OCI-LY7 (cell line): ENCODE data around the gene DIP2A. TPM values are rescaled to one million over a fixed set of nuclear protein-coding genes. Genes with fewer than 3 reads are reported as not detected.

Source experiments
- BruUV-seq: library from RNA; stranded (reverse); fragments of 400-500 nt; replicated peaks from 2 replicates; lab custom pipeline; 2021; lab: Mats Ljungman, UMichigan
- CTCF ChIA-PET: fragments of 300-600 bp; sonication (Branson Sonifier 250); formaldehyde crosslinking; loops from one replicate; lab custom pipeline; 2022; ENCODE audit warnings: antibody characterized with exemption; ENCODE audit not compliant: unreplicated experiment; lab: Charles Lee
- POLR2A ChIA-PET: fragments of 300-600 bp; sonication (Branson Sonifier 250); formaldehyde crosslinking; loops from one replicate; lab custom pipeline; 2022; ENCODE audit warnings: antibody characterized with exemption; lab: Charles Lee
- DNase-seq: peaks from one replicate; pipeline ENCODE4 v3.0.0-alpha.2; 2015; ENCODE audit warnings: low spot score
- H2AFZ ChIP-seq: fragments of 200-600 bp; sonication (generic), shearing (Covaris generic); 2 replicates; pipeline ENCODE4 v1.6.1; 2014; ENCODE audit warnings: mild to moderate bottlenecking, antibody characterized with exemption, low read length, moderate library complexity
- H3K27ac ChIP-seq: fragments of 200-600 bp; sonication (generic); 2 replicates; pipeline ENCODE4 v1.5.1; 2014; ENCODE audit warnings: mixed run types, low read depth, mild to moderate bottlenecking, moderate library complexity, low read length, inconsistent platforms; ENCODE audit not compliant: poor library complexity, severe bottlenecking
- H3K36me3 ChIP-seq: fragments of 200-600 bp; sonication (generic); 2 replicates; pipeline ENCODE4 v1.6.1; 2014; ENCODE audit warnings: mild to moderate bottlenecking, antibody characterized with exemption, low read length, moderate library complexity, mixed read lengths; ENCODE audit not compliant: insufficient read depth
- H3K4me1 ChIP-seq: fragments of 200-600 bp; sonication (generic); 2 replicates; pipeline ENCODE4 v1.5.1; 2014; ENCODE audit warnings: mild to moderate bottlenecking, low read length; ENCODE audit not compliant: insufficient read depth, poor library complexity, severe bottlenecking
- H3K4me2 ChIP-seq: fragments of 200-600 bp; sonication (generic); 2 replicates; pipeline ENCODE4 v1.6.1; 2014; ENCODE audit warnings: mild to moderate bottlenecking, low read length
- H3K4me3 ChIP-seq: fragments of 200-600 bp; sonication (generic); 2 replicates; pipeline ENCODE4 v1.5.1; 2014; ENCODE audit warnings: mild to moderate bottlenecking, low read depth, low read length; ENCODE audit not compliant: poor library complexity, severe bottlenecking
- H3K79me2 ChIP-seq: fragments of 200-600 bp; sonication (generic); 2 replicates; pipeline ENCODE4 v1.6.1; 2016; ENCODE audit warnings: low read depth, mild to moderate bottlenecking, low read length, moderate library complexity, mixed read lengths; ENCODE audit not compliant: insufficient read depth
- H3K9me2 ChIP-seq: fragments of 200-600 bp; sonication (generic); 2 replicates; pipeline ENCODE4 v1.6.1; 2016; ENCODE audit warnings: mild to moderate bottlenecking, low read length, mixed read lengths; ENCODE audit not compliant: insufficient read depth
- H3K9me3 ChIP-seq: fragments of 200-600 bp; sonication (generic); 2 replicates; pipeline ENCODE4 v1.6.1; 2014; ENCODE audit warnings: mild to moderate bottlenecking, mixed run types, low read length, mixed read lengths
- H4K20me1 ChIP-seq: fragments of 200-600 bp; sonication (generic); 2 replicates; pipeline ENCODE4 v1.6.1; 2014; ENCODE audit warnings: mild to moderate bottlenecking, antibody characterized with exemption, low read length, moderate library complexity, mixed read lengths; ENCODE audit not compliant: insufficient read depth
- CTCF ChIP-seq: fragments of 200-600 bp; sonication (generic); conservative IDR thresholded peaks from 2 replicates; pipeline ENCODE4 v1.5.1; 2014; ENCODE audit warnings: mild to moderate bottlenecking, antibody characterized with exemption, low read length, moderate library complexity, mixed read lengths
- EZH2phosphoT487 ChIP-seq: fragments of 200-600 bp; sonication (generic); IDR thresholded peaks from 2 replicates; pipeline ENCODE4 v1.6.1; 2018; ENCODE audit warnings: low read depth, borderline replicate concordance, mild to moderate bottlenecking, mixed run types, antibody characterized with exemption, low read length, moderate library complexity, mixed read lengths
- intact Hi-C: fragments of 100-400 bp; cut with micrococcal nuclease; formaldehyde crosslinking; loops from one replicate; pipeline ENCODE4 v1.10.0; 2022; ENCODE audit not compliant: unreplicated experiment
- total RNA-seq, 2 experiments: library from RNA; depleted of rRNA in 1 of 2; stranded (reverse); fragments of >200 nt in 1 of 2; shearing (Covaris generic) in 1 of 2; gene quantifications; 2 replicates each; pipeline ENCODE4 v1.2.3, GENCODE V29; 2014 to 2022

DIP2A gene
- total RNA-seq, 2 experiments from 2014 or later, result 27.9 to 44.7 TPM

- POLR2A ChIA-PET, result interaction anchor here (1.5 kb wide), 1 partner anchor 26 kb away, joined by 3 read pairs; the partner anchor contains the start of gene PRMT2
- no TSS peak for BruUV-seq
- Histone ChIP-seq H2AFZ (no peak overlapping the region), H3K9me2 (no peaks in the 10 kb centered on the region), H3K4me1 (no peaks in the 10 kb centered on the region), H3K36me3 (no peaks in the 10 kb centered on the region), H3K4me3 (no peak overlapping the region), H3K4me2 (no peak overlapping the region), H3K9me3 (no peaks in the 10 kb centered on the region), H3K27ac (no peak overlapping the region), H3K79me2 (no peaks in the 10 kb centered on the region), H4K20me1 (no peaks in the 10 kb centered on the region)
- TF ChIP-seq CTCF, result no peak
- TF ChIP-seq EZH2phosphoT487, result no peak
- intact Hi-C loops, result no loop called here
- CTCF ChIA-PET, result interaction anchor here (0.6 kb wide), 1 partner anchor 1289 kb away, joined by 3 read pairs; no protein-coding TSS in a partner anchor
- DNase-seq, result no peak
Observed at GRCh38 chr21:46608672-46609111, 150.0 kb downstream of the DIP2A start.

GRCh38 chr21:46610018-46610701, 151.5 kb downstream of the DIP2A start:
- Histone ChIP-seq H3K4me1 (no peaks in the 10 kb centered on the region), H3K27ac (no peak overlapping the region), H3K4me2 (no peak overlapping the region), H4K20me1 (no peaks in the 10 kb centered on the region), H3K9me3 (no peaks in the 10 kb centered on the region), H3K79me2 (no peaks in the 10 kb centered on the region), H2AFZ (no peak overlapping the region), H3K36me3 (no peaks in the 10 kb centered on the region), H3K4me3 (no peak overlapping the region), H3K9me2 (no peaks in the 10 kb centered on the region)
- DNase-seq, result no peak
- POLR2A ChIA-PET, result no interaction called here
- BruUV-seq, result no TSS peak
- TF ChIP-seq CTCF, result no peak
- TF ChIP-seq EZH2phosphoT487, result no peak
- CTCF ChIA-PET, result no interaction called here
- intact Hi-C loops, result no loop called here

GRCh38 chr21:46613391-46613790, 154.7 kb downstream of the DIP2A start:
- Histone ChIP-seq H3K79me2 (no peaks in the 10 kb centered on the region), H3K4me3 (no peak overlapping the region), H3K4me1 (no peaks in the 10 kb centered on the region), H3K4me2 (no peak overlapping the region), H4K20me1 (no peaks in the 10 kb centered on the region), H3K9me3 (no peaks in the 10 kb centered on the region), H2AFZ (no peak overlapping the region), H3K27ac (no peak overlapping the region), H3K36me3 (no peaks in the 10 kb centered on the region), H3K9me2 (no peaks in the 10 kb centered on the region)
- CTCF ChIA-PET, result no interaction called here
- intact Hi-C loops, result no loop called here
- BruUV-seq, result no TSS peak
- no peak for DNase-seq
- TF ChIP-seq CTCF (no peak), EZH2phosphoT487 (no peak)
- POLR2A ChIA-PET, result no interaction called here
